Smooth muscle cell (in vitro differentiated cells): ENCODE data around the gene XRCC4. TPM values are rescaled to one million over a fixed set of nuclear protein-coding genes. Genes with fewer than 3 reads are reported as not detected.

Experiments
- DNase-seq: peaks from one replicate; lab custom pipeline; 2025; ENCODE audit not compliant: unreplicated experiment; lab: John Stamatoyannopoulos, UW
- H2AFZ ChIP-seq: fragments of 200-600 bp; sonication (generic); 2 replicates; pipeline ENCODE4 v1.6.0; 2016; ENCODE audit warnings: antibody characterized with exemption, low read depth, mild to moderate bottlenecking
- H3F3A ChIP-seq: fragments of 200-600 bp; sonication (generic); 2 replicates; pipeline ENCODE4 v1.6.0; 2017; ENCODE audit warnings: antibody characterized with exemption, low read depth
- H3K27ac ChIP-seq: fragments of 200-600 bp; sonication (generic); 2 replicates; pipeline ENCODE4 v1.5.1; 2016; ENCODE audit warnings: low read depth, mild to moderate bottlenecking
- H3K27me3 ChIP-seq: fragments of 200-600 bp; sonication (generic); 2 replicates; pipeline ENCODE4 v1.6.1; 2016; ENCODE audit warnings: low read depth, mild to moderate bottlenecking
- H3K36me3 ChIP-seq: fragments of 200-600 bp; sonication (generic); 2 replicates; pipeline ENCODE4 v1.5.1; 2016; ENCODE audit warnings: low read depth
- H3K4me1 ChIP-seq: fragments of 200-600 bp; sonication (generic); 2 replicates; pipeline ENCODE4 v1.5.1; 2016; ENCODE audit warnings: low read depth
- H3K4me2 ChIP-seq: fragments of 200-600 bp; sonication (generic); 2 replicates; pipeline ENCODE4 v1.6.0; 2016; ENCODE audit warnings: mild to moderate bottlenecking
- H3K4me3 ChIP-seq: fragments of 200-600 bp; sonication (generic); 2 replicates; pipeline ENCODE4 v1.5.1; 2016; ENCODE audit warnings: mild to moderate bottlenecking
- H3K79me2 ChIP-seq: fragments of 200-600 bp; sonication (generic); 2 replicates; pipeline ENCODE4 v1.6.0; 2016; ENCODE audit warnings: low read depth, mild to moderate bottlenecking
- H3K9ac ChIP-seq: fragments of 200-600 bp; sonication (generic); 2 replicates; pipeline ENCODE4 v1.6.0; 2016; ENCODE audit warnings: low read depth
- H3K9me3 ChIP-seq: fragments of 200-600 bp; sonication (generic); replicated peaks from 2 replicates; pipeline ENCODE4 v1.5.1; 2016; ENCODE audit warnings: low read depth
- H4K20me1 ChIP-seq: fragments of 200-600 bp; sonication (generic); 2 replicates; pipeline ENCODE4 v1.6.0; 2016; ENCODE audit warnings: low read depth
- WGBS: methylation state at CpG from one replicate; pipeline ENCODE4 v1.1.7; 2016; ENCODE audit warnings: low lambda C conversion rate; 5-methylcytosine and 5-hydroxymethylcytosine counted together
- polyA plus RNA-seq: library from polyadenylated mRNA; unstranded; fragments of >200 nt; fragmentation: Nextera tagmentation; extraction: Ambion mirVana; gene quantifications from 2 replicates; pipeline ENCODE4 v1.2.1, GENCODE V29; 2016
- total RNA-seq: library from RNA; depleted of rRNA; stranded (reverse); fragments of >200 nt; gene quantifications from 2 replicates; pipeline ENCODE4 v1.2.3, GENCODE V29; 2014
- TF ChIP-seq, protein P1 (sequence below): fragments of 200-600 bp; sonication (generic); IDR thresholded peaks from 2 replicates; pipeline ENCODE4 v1.5.1; 2017; ENCODE audit warnings: borderline replicate concordance, mild to moderate bottlenecking, antibody characterized with exemption; ENCODE audit not compliant: insufficient read depth, poor library complexity, severe bottlenecking

The XRCC4 gene
- total and polyA plus RNA-seq, 2 experiments from 2014 or later = 98.1 to 110 TPM

DNA sequence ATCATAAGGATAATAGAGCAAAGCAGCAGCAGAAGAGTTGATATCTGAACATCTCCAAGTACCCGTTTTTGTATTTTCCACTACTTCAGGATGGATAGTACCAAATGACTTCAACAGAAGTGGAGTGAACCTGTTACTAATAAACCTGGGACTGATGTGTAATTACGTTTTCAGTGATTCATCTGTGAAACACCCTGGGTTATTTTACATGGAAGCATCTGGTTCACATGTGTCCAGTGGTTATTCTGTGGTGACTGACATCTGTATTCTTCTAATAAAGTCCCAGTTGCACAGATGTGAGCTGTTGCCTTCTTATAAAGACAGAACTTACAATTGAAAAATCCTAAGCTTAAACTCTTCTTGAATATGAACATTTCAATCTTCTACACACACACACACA lies 254.5 kb downstream of the XRCC4 start:
- Histone ChIP-seq H3K9me3 (no peaks in the 10 kb centered on the region), H3K36me3 (no peaks in the 10 kb centered on the region), H3K9ac (no peak overlapping the region), H2AFZ (no peak overlapping the region), H3K27me3 (no peaks in the 10 kb centered on the region), H4K20me1 (no peaks in the 10 kb centered on the region), H3K4me1 (no peaks in the 10 kb centered on the region), H3K27ac (no peak overlapping the region), H3K79me2 (no peaks in the 10 kb centered on the region), H3K4me2 (no peak overlapping the region), H3K4me3 (no peak overlapping the region), H3F3A (no peaks in the 10 kb centered on the region)
- TF ChIP-seq, protein P1, sequence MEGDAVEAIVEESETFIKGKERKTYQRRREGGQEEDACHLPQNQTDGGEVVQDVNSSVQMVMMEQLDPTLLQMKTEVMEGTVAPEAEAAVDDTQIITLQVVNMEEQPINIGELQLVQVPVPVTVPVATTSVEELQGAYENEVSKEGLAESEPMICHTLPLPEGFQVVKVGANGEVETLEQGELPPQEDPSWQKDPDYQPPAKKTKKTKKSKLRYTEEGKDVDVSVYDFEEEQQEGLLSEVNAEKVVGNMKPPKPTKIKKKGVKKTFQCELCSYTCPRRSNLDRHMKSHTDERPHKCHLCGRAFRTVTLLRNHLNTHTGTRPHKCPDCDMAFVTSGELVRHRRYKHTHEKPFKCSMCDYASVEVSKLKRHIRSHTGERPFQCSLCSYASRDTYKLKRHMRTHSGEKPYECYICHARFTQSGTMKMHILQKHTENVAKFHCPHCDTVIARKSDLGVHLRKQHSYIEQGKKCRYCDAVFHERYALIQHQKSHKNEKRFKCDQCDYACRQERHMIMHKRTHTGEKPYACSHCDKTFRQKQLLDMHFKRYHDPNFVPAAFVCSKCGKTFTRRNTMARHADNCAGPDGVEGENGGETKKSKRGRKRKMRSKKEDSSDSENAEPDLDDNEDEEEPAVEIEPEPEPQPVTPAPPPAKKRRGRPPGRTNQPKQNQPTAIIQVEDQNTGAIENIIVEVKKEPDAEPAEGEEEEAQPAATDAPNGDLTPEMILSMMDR = no peak
- WGBS = 85% methylated on average over 2 of the region's 2 CpGs
- no peak for DNase-seq

DNA sequence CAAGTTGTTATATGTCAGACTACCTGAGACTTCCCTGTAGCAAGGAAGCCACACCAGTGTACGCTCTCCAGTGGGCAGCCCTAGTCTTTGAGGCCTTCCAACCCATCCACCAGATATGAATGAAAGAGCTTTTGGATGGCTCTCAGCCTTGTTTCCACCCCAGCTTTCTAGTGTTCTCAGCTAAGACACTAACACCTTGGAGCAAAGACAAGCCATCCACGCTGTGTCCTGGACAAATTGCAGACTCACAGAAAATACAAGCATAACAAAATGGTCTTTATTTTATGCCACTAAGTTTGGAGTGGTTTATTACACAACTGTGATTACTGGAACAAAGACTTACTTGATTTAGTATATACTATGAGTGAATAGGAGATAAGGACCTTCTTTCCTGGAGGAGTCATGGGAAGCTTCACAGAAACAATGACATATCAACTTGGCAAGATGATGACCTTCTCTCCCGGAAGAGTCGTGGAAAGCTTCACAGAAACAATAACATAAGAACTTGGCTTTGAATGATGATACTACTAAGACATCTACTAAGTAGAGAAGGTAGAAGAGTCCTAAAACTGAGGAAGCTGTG lies 260.2 kb downstream of the XRCC4 start:
- 73% methylated on average over 4 of the region's 4 CpGs for WGBS
- TF ChIP-seq, protein P1 = no peak
- H3K36me3 ChIP-seq = no peaks in the 10 kb centered on the region
- H4K20me1 ChIP-seq = no peaks in the 10 kb centered on the region
- H3K27me3 ChIP-seq = no peaks in the 10 kb centered on the region
- H3K4me1 ChIP-seq = no peaks in the 10 kb centered on the region
- H3K9ac ChIP-seq = no peak overlapping the region
- H3K4me2 ChIP-seq = no peak overlapping the region
- no peaks in the 10 kb centered on the region for H3F3A ChIP-seq
- DNase-seq = no peak
- H3K9me3 ChIP-seq = no peaks in the 10 kb centered on the region
- no peaks in the 10 kb centered on the region for H3K79me2 ChIP-seq
- H3K27ac ChIP-seq = no peak overlapping the region
- H2AFZ ChIP-seq = no peak overlapping the region
- H3K4me3 ChIP-seq = no peak overlapping the region

DNA sequence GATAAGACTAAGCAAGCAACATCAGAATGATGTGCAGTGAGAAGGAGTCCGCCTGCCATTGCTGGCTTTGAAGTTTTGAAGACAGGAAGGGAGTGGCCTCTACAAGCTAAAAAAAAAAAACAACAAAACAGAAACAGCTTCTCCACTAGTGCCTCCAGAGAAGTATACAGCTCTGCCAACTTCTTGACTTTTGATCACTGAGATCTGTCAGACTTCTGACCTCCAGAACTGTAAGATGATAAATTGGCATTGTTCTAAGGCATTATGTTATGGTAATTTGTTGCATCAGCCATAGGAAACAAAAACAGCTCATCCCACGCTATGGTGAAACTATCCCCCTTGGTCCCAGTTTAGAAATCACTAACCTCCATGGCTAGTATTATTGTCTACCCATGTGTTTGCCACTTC lies 263.2 kb downstream of the XRCC4 start:
- Histone ChIP-seq H4K20me1 (no peaks in the 10 kb centered on the region), H3K27me3 (no peaks in the 10 kb centered on the region), H3K4me1 (no peaks in the 10 kb centered on the region), H3K4me2 (no peak overlapping the region), H3K4me3 (no peak overlapping the region), H3K27ac (no peak overlapping the region), H3F3A (no peaks in the 10 kb centered on the region), H3K9ac (no peak overlapping the region), H3K79me2 (no peaks in the 10 kb centered on the region), H3K36me3 (no peaks in the 10 kb centered on the region), H2AFZ (no peak overlapping the region), H3K9me3 (no peaks in the 10 kb centered on the region)
- TF ChIP-seq, protein P1 = no peak
- DNase-seq = no peak
- 90% methylated on average over 2 of the region's 2 CpGs for WGBS

DNA sequence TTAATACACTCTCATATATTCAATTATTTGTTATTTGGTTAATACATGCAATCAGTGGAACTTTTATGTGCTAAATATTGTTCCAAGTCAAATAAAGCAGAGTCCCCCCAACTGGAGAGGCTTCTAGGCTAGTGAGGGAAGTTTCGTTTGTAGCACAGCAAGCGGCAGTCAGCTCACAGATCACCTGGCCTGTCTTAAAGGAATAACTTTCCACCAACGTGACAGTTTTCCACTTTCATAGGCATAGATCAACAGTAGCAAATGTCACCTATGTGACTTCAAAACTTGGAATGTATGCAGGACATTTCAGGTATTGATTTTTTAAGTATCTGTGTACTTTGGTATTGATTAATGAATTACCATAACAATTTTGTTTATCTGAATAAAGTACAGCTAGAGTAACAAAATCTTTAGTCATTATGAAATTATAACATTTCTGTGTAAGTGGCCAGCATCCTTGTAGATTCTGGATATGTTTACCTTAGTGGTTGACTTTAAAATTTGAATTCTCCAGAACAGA lies 264.5 kb downstream of the XRCC4 start:
- Histone ChIP-seq H3K4me2 (no peak overlapping the region), H3K27ac (no peak overlapping the region), H3F3A (no peaks in the 10 kb centered on the region), H4K20me1 (no peaks in the 10 kb centered on the region), H3K79me2 (no peaks in the 10 kb centered on the region), H3K4me1 (no peaks in the 10 kb centered on the region), H3K9me3 (no peaks in the 10 kb centered on the region), H3K4me3 (no peak overlapping the region), H2AFZ (no peak overlapping the region), H3K27me3 (no peaks in the 10 kb centered on the region), H3K9ac (no peak overlapping the region), H3K36me3 (no peaks in the 10 kb centered on the region)
- 90% methylated on average over 3 of the region's 3 CpGs for WGBS
- DNase-seq = no peak
- TF ChIP-seq, protein P1 = no peak
